NCI-H510A treated with DMSO at 0.1 percent for 48 hours (cell line): ENCODE measurements around the gene PRKG1.
"Not testable (repeated sequence)": the region's sequence is repeated elsewhere in the genome, so short reads cannot be mapped to it uniquely, and the experiment has no call there.

Source experiments
- DNase-seq: peaks from one replicate; lab custom pipeline; 2025; lab: John Stamatoyannopoulos, UW

PRKG1 gene

DNA sequence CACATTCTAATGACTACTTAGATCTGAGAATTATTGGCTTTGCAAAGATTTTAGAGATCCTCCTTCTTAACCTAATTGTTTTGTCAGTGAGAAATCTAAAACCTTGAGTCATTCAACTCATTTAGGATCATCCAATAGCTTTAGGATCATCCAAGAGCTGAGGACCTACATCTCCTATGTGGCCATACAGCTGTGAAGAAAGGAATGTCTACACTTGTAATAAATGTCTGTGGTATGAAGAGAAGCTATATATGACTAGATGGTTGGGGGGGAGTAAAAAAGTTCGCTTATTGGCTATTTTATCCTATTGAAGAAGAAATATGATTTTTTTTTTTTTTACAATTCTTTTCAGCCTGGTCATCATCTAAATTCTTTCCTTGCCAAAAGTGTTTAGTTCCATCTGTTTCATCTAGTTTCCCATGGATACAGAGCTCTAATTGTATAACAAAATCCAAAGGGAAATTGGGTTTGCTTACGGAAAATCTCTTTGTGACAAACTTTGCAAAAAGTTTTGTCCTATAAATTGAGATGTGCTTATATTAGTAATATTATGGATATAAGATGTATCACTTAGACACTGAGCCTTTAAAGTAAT lies 196.7 kb downstream of the PRKG1 start:
- DNase-seq = no peak

- DNase-seq = not testable (repeated sequence)
Observed at GRCh38 chr10:51272099-51272498, 197.8 kb downstream of the PRKG1 start.

DNA sequence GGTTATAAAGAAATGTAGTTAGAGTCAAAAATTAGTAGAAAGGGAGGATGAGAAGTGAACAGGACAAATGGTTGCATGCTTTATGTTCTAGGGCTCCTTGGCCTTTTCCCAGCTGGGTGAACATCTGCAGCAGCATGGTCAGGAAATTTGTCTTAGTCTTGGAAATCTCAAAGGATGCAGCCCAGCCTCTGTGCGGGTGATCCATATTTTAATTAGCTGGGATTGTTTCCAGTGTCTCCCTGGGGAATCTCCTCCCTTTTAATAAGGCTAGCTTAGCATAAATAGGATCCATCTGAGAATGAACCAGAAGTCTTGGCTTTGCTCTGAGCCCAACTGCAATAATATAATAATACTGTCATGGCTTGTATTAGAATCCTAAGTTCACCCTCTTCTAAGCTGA lies 198.3 kb downstream of the PRKG1 start:
- DNase-seq = no peak

GRCh38 chr10:51273574-51273973 lies 199.3 kb downstream of the PRKG1 start:
- no peak for DNase-seq

DNA sequence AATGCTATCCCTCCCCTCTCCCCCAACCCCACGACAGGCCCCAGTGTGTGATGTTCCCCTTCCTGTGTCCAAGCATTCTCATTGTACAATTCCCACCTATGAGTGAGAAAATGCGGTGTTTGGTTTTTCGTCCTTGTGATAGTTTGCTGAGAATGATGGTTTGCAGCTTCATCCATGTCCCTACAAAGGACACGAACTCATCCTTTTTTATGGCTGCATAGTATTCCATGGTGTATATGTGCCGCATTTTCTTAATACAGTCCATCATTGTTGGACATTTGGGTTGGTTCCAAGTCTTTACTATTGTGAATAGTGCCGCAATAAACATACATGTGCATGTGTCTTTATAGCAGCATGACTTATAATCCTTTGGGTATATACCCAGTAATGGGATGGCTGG lies 201.8 kb downstream of the PRKG1 start:
- not testable (repeated sequence) for DNase-seq

- not testable (repeated sequence) for DNase-seq
Observed at GRCh38 chr10:51281387-51281786, 207.1 kb downstream of the PRKG1 start.

GRCh38 chr10:51285601-51286000 lies 211.3 kb downstream of the PRKG1 start:
- no peak for DNase-seq

DNA sequence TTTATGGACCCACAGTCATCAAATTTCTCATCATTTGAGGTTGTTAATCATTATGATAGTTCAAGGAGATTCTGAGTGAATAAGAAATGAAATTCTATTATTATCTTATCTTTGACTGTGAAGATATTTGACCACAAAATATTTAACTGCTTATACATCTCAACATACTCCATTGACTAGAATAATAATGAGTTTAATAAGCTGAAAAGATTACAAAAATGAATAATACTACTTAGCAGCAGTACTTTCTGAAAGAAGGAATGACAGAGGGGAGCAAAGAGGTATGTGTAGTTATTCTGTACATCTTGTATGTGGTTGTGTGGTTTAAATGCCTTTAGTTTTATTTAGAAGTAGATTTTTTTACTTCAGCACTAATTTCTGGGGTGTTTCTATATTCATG lies 214.2 kb downstream of the PRKG1 start:
- no peak for DNase-seq

- no peak for DNase-seq
Observed at GRCh38 chr10:51289519-51289918, 215.2 kb downstream of the PRKG1 start.

DNA sequence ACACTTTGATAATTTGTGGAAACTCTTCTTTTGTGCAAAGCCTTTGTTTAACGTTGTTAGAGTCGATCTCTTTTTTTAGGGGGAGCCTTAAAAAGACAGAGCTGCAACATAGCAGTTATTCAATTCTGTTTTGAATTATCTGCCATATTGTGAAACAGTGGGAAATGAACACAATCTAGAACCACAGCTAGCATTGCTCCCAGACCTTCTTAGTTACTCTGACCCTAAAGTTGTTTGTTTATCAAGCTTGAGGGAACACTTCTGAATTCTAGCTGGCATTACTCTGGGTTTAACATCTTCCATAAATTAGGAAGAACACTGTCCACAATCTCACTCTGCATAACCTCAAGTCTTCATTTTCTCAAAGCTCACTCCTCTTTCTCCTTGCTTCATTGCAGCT lies 217.7 kb downstream of the PRKG1 start:
- DNase-seq = no peak

- no peak for DNase-seq
Observed at GRCh38 chr10:51297438-51297837, 223.2 kb downstream of the PRKG1 start.

DNA sequence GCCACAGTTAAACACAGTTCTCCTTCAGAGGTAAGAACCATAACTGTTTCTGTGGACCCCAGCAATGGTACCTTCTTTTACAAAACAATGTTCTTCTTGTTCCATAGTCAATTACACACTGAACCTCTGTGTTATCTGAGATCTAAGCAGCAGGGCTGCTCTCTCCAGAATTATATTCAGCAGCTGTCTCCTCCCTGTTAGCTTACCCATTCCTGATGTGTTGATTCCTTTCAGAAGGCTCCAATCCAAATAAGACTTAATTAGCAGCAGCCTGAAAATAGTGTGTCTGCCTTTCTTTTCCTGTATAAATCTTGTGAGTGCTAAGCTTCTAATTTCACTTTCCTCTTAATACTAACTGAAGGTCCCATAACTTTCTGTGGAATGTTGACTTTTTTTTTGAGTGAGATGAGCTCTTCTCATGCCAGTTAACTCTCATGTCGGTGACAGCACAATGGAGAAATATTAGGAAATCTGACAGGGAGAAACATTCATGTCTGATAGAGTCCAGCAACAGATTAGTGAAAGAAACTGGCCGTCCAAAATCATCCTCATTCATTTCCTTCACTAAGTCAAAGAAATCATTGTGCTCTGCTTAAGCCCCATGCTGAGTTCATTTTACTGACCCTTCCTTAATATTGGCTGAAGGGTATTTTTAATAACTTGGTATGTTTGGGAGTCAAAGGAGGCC lies 226.5 kb downstream of the PRKG1 start:
- no peak for DNase-seq

- no peak for DNase-seq
Observed at GRCh38 chr10:51301644-51302043, 227.4 kb downstream of the PRKG1 start.

DNA sequence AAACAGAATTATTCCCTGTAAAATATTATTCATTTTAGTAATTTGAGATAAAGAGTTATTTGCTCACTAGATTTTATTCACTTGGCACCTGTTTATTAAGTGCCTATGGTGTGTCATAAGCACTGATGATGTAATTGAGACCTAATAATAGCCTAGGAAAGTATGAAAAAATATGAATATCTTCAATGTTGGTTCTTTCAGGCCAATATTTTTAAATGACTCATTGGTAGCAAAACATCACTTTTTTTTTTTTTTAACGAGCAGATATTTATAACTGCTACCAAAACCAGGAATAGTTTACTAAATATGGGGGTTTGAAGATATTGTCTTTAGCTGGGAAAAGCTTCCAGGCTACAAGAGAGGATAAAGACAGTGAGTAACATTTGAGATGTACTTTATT lies 228.0 kb downstream of the PRKG1 start:
- DNase-seq = no peak

DNA sequence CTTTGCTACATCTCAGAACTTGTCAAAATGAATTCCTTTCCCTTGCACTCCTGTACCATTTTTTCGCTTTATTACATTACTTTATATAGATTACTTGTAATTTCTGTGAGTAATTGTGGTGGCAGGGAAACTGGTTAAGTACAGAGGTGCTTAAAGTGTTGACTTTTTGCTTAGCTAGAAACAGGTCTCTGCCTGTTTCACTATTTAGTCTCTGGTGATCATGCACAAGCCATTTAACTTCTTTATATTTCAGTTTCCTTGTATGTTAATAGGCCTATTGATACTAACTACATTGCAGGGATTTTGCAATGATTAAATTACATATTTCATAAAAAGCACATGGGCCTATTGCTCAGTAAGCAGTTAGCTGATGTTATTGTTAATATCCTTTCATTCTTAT lies 233.8 kb downstream of the PRKG1 start:
- DNase-seq = no peak

GRCh38 chr10:51311228-51311627 lies 236.9 kb downstream of the PRKG1 start:
- DNase-seq = no peak

GRCh38 chr10:51312817-51313216 lies 238.5 kb downstream of the PRKG1 start:
- no peak for DNase-seq

DNA sequence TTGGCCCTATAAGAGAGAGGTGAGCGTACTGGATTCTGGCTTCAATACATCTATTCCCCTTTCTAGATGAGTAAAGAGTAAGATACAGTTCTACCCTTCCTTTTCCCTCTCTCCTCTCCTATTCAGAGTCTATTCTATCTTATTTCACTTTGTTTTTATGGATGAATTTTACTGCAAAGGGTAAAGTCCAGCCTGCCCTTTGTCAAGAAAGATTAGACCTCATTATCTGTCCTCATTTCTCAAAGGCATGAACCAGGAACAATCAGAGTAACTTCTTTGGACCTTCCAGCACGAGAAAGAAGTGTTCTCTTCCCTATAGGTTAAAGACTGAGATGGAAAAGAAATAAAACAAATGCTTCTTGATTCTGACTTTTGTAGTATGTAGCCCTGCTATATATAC lies 239.0 kb downstream of the PRKG1 start:
- DNase-seq = no peak

DNA sequence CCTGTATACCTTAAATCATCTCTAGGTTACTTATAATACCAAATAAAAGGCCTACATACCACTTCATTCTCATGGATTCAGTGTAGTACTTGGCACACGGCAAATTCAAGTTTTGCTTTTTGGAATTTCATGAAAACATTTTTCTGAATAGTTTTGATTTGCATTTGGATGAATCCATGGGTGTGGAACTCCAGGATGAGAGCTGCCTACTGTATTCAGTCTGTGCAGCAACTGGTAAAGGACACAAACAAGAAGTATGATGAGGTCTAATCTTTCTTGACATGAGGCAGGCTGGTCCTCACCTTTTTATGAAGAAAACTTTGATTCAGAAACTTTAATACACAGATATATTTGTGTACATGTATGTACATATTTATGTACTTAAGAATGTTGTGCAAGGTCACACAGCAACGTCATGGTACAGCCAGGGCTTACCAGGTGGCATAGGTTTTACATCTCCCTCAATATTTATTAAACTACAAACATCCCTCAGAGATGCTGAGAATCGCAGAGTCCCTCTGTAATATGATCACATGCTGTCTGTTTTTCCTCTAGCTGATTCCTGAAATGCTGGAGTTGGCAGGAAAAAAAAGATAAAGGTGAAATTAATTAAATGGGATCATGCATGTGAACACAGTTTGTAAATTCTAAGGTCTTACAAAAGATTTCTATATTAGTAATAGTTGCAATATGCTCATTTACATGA lies 239.6 kb downstream of the PRKG1 start:
- DNase-seq = no peak

DNA sequence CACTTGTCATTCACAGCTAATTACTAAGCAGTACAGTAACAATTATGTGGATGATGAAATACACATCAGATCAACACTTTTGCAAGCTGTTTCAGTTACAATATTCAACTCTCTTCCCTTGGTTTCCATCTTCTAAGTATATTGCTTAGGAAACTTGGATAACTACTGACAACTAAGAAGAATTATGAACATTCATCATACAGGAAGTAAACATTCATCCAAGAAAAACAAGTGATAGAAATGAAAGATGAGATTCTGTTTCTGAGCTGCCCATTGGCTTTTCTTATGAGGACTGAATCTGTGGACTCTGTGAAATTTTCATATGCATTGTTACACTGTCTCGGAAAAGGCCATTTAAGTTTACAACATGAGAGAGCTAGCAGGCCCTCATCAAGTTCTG lies 240.2 kb downstream of the PRKG1 start:
- no peak for DNase-seq

DNA sequence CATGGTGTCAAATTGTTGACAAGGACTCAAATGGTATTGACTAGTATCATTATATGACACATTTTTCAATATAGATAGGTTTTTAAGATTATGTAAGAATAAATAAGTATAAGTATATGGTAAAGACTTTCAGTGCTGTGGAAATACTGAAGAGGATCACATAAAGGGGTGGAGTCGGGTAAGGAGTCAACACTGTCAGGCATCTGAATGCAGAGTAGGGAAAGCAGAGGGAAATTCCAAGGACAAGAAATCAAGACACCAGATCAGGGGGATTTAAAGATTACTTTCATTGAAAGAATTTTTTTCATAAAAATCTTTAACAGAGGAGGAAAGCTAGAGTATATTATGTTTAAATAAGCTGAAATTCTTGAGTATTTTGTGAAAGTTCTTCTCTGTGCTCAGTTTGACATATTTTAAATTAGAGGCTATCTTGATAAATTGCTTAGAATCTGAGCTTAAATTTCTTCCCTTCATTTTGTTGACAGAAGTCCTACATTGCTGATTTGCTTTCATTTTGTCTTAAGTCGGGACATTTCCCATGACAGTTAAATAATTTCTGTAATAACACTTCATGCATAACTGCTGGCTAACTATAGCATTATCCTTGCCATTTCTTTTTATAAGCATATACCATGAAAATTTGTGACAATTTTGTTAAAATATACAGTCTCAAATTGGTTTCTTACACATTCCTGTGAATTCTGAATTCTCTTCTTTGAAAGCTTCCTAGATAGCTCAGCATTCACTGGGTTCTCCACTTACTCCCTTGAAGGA lies 244.3 kb downstream of the PRKG1 start:
- no peak for DNase-seq

- no peak for DNase-seq
Observed at GRCh38 chr10:51319173-51319435, 244.8 kb downstream of the PRKG1 start.

- DNase-seq = no peak
Observed at GRCh38 chr10:51321300-51321699, 247.0 kb downstream of the PRKG1 start.
